ENCODE measurements around the gene CBFA2T2.

The CBFA2T2 gene

GRCh38 chr20:33584976-33585375 lies 95.1 kb downstream of the CBFA2T2 start:
- DNase-seq, result no peak

GRCh38 chr20:33585413-33585812 lies 95.5 kb downstream of the CBFA2T2 start:
- no peak for DNase-seq

GRCh38 chr20:33589059-33589458 lies 99.2 kb downstream of the CBFA2T2 start:
- DNase-seq, result no peak

DNA sequence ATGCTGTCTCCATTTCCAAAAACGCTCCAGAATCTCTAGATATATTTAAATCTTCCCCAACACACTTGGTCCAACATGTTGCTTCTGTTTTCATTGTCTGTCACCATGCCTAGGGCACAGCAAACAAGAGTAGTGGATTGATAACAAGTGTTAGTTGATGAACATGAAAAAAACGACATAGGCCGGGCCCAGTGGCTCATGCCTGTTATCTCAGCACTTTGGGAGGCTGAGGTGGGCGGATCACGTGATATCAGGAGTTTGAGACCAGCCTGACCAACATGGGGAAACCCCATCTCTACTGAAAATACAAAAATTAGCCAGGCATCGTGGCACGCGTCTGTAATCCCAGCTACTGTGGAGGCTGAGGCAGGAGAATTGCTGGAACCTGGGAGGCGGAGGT lies 102.0 kb downstream of the CBFA2T2 start:
- peak; percentile 51 for DNase-seq

DNA sequence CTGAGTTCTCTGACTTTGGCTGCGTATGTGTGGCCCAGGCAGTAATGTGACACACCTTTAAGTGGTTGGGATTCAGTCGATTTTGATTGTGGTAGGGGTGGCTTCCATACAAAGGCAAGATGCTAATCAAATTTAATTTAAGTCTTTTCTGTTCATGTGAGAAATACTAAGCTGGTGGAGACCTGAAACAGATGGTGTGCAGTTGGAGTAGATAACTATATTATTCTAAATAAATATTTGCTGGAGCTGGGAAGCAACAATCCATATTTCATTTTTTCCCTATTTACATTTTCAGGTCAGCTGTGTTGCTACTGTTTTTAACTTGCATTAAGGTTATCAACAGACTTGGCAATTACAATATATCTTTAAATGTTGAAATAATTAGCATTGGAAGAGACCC lies 104.8 kb downstream of the CBFA2T2 start:
- DNase-seq, result no peak

DNA sequence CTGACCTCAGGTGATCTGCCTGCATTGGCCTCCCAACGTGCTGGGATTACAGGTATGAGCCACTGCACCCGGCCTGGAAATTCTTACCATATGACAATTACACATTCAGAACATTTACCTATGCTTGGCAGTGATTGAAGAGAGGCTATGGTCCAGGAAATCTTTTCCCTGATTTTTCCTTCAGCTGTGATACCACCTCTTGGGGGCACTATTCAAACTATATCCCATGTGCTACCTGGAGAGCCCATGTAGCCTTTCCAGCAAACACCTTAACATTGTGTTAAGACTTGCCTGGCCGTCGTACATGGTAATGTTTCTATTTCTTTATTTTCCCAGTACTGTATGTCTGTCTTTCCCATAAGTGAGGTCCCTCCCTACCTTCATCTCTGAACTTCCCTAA lies 110.5 kb downstream of the CBFA2T2 start:
- no peak for DNase-seq

DNA sequence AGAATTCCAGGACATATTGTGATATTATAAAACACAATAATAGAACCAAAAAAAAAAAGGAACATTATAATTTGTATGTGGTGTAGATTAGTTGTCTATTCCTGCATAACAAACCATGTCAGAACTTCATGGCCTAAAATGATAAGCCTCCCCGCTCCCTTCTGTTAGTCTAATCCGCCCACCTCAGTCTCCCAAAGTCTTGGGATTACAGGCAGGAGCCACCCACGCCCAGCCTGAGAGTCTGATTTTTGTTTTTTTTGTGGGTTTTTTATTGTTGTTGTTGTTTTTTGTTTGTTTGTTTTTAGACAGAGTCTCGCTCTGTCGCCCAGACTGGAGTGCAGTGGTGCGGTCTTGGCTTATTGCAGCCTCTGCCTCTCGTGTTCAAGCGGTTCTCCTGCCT lies 111.1 kb downstream of the CBFA2T2 start:
- no peak for DNase-seq

GRCh38 chr20:33601861-33602260 lies 112.0 kb downstream of the CBFA2T2 start:
- DNase-seq, result no peak

DNA sequence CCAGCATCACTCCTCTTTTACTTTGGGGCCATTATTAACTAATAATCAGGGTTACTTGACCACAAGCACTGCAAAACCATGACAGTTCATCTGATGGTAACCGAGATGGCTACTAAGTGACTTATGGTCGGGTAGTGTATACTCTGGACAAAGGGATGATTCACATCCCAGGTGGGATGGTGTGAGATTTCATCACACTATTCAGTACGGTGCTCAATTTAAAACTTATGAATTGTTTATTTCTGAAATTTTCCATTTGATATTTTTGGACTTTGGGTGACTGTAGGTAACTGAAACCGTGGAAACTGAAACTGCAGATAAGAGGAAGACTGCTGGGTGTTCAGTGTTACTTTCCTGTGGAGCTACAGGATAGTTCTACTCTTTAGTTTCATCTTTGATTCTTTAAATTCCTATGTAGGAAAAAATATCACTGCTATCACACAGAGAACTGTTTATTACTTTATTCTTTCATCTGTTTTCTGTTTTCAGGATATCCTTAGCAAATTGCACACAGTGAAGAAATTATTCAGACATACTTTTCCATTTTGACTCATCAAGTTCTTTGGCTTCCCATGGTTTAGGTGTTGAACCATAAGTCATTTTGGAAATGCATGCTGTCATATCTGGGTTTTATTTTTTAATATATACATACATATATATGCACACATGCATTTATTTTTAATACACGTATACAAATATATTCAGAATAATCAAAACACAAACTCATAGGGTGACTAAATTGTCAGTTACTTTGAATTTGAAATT lies 113.1 kb downstream of the CBFA2T2 start:
- no peak for DNase-seq

- no peak for DNase-seq
Observed at GRCh38 chr20:33604084-33604990, 114.4 kb downstream of the CBFA2T2 start.

DNA sequence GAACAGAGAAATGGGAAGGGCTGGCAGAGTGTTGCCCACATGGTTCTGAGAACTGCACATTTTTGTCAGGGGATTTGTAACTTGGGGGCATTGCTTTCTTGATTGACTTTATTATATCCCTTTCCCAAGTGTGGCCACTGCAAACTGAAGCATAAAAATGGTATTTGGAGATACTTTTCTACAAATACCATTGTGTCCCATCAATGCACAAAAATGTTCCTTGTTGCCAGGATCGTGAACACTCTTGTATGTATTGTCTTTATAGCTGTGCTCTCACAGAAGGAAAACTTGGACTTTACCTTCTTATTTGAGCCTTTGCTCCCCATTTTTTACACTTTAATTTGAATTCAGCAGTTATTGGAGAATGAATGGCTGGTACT lies 115.1 kb downstream of the CBFA2T2 start:
- DNase-seq, result no peak

DNA sequence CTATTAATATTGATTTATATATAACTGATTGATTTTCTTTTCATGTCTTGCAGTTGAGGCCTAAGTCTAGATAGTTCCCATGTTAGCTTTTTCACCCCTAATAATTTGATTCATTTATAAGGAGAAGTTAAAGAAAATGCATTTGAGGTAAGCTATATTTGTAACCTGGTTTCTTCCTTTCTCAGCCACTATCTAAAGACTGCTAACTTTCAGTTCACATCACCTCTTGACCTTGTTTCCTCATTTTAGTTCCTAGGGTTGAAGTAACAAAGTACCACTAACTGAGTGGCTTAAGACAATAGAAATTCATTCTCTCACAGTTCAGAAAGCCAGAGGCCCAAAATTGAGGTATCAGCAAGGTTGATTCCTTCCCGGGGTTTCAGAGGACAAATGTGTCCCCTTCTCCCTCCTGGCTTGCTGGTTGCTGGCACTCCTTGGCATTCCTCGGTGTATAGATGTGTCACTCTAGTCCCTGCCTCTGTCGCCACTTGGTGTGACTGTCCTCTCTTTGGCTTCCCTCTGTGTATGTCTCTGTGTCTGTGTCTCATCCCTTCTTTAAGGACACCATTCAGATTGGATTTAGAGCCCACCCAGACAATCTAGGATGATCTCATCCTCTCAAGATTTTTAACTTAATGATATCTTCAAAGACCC lies 116.3 kb downstream of the CBFA2T2 start:
- no peak for DNase-seq

DNA sequence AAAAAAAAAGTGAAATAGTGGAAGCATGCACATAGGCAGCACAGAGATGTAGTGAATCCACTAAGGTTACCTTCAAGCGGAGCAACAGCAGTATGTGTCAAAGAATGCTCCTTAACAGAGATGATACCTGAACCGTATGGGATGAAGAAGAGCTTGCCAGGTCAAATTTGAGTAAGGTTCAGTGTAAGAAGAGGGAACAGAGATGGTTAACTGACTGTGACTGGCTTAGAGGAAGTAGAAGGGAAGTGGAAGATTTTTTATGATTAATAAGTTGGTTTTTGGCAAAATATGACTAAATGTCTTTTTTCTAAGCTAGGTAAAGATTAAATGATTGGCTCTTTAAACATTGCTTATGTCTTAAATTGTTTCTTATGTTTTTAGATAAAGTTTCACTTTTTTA lies 119.6 kb downstream of the CBFA2T2 start:
- no peak for DNase-seq

GRCh38 chr20:33611106-33611505 lies 121.2 kb downstream of the CBFA2T2 start:
- DNase-seq, result no peak

DNA sequence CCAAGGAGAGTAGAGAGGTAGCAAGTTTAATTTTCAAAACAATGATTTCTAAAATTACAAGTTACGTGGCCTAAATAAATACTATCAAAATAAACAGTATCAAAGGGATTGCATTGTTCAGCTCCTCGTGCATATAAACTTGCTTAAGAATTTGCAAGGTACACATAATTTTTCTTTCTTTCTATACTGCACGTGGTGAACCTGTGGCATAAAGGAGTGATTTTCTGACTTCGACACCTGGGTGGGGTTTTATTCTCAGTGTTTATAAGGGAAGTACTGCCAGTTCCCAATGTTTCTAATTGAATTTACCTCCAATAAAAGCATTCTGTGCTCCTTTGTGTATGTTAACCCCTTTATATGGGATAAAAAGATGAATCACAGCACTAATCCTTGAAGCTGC lies 122.1 kb downstream of the CBFA2T2 start:
- DNase-seq, result no peak

DNA sequence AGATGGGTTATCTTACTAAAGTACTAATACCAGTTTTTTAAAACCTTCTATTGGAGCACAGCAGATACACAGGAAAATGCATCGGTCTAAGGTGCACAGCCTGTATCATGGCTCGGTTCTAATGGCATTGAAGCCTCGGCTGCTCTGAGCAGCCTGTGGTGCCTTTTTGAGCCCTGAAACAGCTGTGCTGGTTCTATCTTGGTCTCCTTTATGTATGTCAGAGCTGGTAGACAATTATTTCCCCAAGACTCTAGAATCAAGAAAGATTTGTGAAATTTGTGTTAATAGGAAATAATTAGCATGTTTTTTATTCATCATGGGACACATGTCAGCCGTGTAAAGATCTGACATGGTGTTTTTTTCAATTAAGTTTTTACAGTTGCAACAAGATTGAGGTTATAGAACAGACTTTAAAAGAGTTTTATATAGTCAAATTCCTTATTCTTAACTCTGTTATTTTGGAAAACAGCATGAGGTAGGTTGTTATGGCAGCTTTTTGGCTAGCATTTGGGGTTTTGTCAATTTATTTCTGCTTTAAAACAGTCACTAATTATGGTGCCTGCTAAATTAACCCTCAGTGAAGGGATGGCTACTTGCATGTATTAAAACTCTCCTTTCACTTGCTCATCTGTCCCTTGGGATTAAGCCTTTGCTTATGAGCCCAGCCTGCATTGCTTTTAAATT lies 132.0 kb downstream of the CBFA2T2 start:
- no peak for DNase-seq

DNA sequence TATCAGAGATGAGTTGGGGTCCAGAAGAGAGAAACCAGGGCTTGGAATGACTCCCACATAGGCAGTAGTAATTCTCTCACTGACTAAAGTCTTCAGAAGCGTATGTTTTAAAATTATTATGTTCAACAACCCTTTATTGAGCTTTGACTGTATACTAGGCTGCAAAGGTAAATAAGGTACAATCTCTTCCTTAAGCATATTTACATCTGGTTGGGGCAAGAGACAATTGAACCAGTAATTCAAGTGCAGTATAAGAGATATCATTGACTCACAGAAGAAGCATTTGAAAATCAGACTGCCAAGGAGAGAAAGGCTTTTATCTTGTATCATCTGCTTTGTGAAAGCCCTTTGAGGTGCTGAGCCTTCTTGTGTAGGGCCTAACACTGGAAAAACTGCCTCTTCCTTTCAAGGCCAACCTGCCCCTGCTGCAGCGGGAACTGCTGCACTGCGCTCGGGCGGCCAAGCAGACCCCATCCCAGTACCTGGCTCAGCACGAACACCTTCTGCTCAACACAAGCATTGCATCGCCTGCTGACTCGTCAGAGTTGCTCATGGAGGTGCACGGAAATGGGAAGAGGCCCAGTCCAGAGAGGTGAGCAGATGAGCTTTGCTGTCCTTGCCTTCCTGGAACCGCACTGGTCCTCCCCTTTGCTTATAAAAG lies 132.9 kb downstream of the CBFA2T2 start:
- DNase-seq, result no peak

DNA sequence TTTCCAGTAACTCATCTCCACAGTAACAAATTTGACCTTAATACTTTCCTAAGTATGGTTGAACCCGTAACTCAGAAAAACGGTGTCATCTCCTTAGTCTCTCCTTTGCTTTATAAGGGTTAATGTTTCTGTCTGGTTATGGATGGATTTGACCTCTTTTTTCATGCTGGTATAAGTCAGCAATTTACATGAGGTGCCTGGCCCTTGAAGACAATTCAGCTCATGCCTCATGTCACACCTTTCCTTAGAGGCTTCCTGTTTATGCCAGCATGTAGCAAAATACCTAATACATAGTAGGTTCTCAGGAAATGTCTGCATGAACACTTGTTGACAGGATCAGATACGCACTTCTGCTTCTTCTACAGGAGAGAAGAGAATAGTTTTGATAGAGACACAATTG lies 134.5 kb downstream of the CBFA2T2 start:
- DNase-seq, result peak; percentile 68

DNA sequence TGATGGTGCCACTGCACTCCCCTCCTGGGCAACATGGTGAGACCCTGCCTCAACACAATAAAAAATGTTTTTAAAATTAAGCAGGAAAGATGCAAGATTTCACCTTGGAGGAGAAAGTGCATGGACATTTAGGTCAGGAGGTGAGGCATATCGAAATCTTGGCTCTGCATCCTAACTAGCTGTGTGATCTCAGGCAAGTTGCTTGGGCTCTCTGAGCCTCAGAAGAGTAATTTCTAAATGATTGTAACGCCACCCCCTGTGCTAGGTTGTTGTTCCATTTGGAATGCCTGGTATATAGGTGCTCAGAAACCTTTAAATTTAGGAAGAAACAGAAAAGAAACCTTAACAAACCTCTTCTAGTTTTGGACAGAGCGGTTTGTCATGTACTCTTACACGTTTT lies 136.3 kb downstream of the CBFA2T2 start:
- no peak for DNase-seq

- DNase-seq, result no peak
Observed at GRCh38 chr20:33627577-33628216, 137.8 kb downstream of the CBFA2T2 start.

- DNase-seq, result no peak
Observed at GRCh38 chr20:33629533-33629932, 139.6 kb downstream of the CBFA2T2 start.

GRCh38 chr20:33629979-33630378 lies 140.1 kb downstream of the CBFA2T2 start:
- no peak for DNase-seq

All from CD4-positive, alpha-beta T cell treated with Interleukin-4 for 4 hours (primary cell).